Heart left ventricle (tissue), 16 donors: ENCODE measurements around the gene ALDH3A2. TPM values are rescaled to one million over a fixed set of nuclear protein-coding genes. Genes with fewer than 3 reads are reported as not detected.
"Not testable (repeated sequence)": the region's sequence is repeated elsewhere in the genome, so short reads cannot be mapped to it uniquely, and the experiment has no call there.

Source experiments
- ATAC-seq, 4 donors: fragments of 200-7000 bp; cut with Tn5 transposase; one replicate each; pipeline ENCODE4 v1.9.1; 2020 to 2022; ENCODE audit warnings: moderate library complexity in 4 of 4, mild to moderate bottlenecking in 3 of 4, moderate number of reproducible peaks in 1 of 4
- DNase-seq, 5 donors: peaks; one replicate each; pipeline ENCODE4 v3.0.0-alpha.2; 2020
- H3K27ac ChIP-seq, 12 donors: fragments of 200-600 bp; sonication (generic) in 4 of 12; one replicate each; pipeline versions ENCODE4 v1.5.0 to v1.8.0; 2016 to 2022; ENCODE audit warnings: mild to moderate bottlenecking in 2 of 12
- H3K27me3 ChIP-seq, 9 donors: fragments of 200-600 bp; sonication (generic) in 2 of 9; one replicate each; pipeline versions ENCODE4 v1.5.1 to v1.8.0; 2016 to 2022; ENCODE audit warnings: mild to moderate bottlenecking in 3 of 9
- H3K36me3 ChIP-seq, 9 donors: fragments of 200-600 bp; sonication (generic) in 2 of 9; one replicate each; pipeline versions ENCODE4 v1.5.0 to v1.8.0; 2018 to 2022; ENCODE audit warnings: mild to moderate bottlenecking in 2 of 9
- H3K4me1 ChIP-seq, 12 donors: fragments of 200-600 bp; sonication (generic) in 4 of 12; one replicate each; pipeline versions ENCODE4 v1.5.0 to v1.8.0; 2016 to 2022; ENCODE audit warnings: mild to moderate bottlenecking in 3 of 12
- H3K4me3 ChIP-seq, 12 donors: fragments of 200-600 bp; sonication (generic) in 4 of 12; one replicate each; pipeline versions ENCODE4 v1.5.0 to v1.8.0; 2017 to 2022; ENCODE audit warnings: mild to moderate bottlenecking in 9 of 12, moderate library complexity in 4 of 12
- H3K9me3 ChIP-seq, 12 donors: fragments of 200-600 bp; sonication (generic) in 4 of 12; one replicate each; pipeline versions ENCODE4 v1.5.0 to v1.8.0; 2016 to 2022; ENCODE audit warnings: mild to moderate bottlenecking in 1 of 12
- POLR2A ChIP-seq, 2 donors: fragments of 450-650 bp; IDR thresholded peaks; one replicate each; pipeline ENCODE4 v1.6.1; 2017; ENCODE audit warnings: antibody characterized with exemption in 2 of 2, mild to moderate bottlenecking in 2 of 2, moderate library complexity in 2 of 2
- WGBS, 4 donors: extraction: QIAGEN DNeasy Blood & Tissue Kit in 2 of 4; methylation state at CpG; one replicate each; pipeline versions ENCODE4 v1.1.5 to v1.1.7; 2013 to 2018; 5-methylcytosine and 5-hydroxymethylcytosine counted together
- intact Hi-C, 10 donors: fragments of 100-400 bp; cut with DNase I; formaldehyde crosslinking; loops; one replicate each; pipeline versions ENCODE4 v1.11.1 to v1.14.2; 2022
- polyA plus RNA-seq, 2 donors: library from polyadenylated mRNA; stranded (reverse); fragments of 200-250 nt; gene quantifications; one replicate each; pipeline ENCODE4 v1.2.3, GENCODE V29; 2013
- total RNA-seq, 9 donors: library from RNA; depleted of rRNA in 2 of 9; stranded (reverse); fragments of >200 nt in 2 of 9; fragmentation: NEBNext Ultra II Directional in 3 of 9; extraction: Animal tissue kit (Norgen Biotek cat#: 25700) in 3 of 9; gene quantifications; one replicate each; pipeline versions ENCODE4 v1.1.0 to v1.2.4, GENCODE V29; 2016 to 2023
- TF ChIP-seq, protein P1 (sequence below), 12 donors: fragments of 200-600 bp; sonication (generic) in 4 of 12; IDR thresholded peaks; one replicate each; pipeline versions ENCODE4 v1.5.0 to v1.8.0; 2018 to 2022; ENCODE audit warnings: antibody characterized with exemption in 12 of 12, mild to moderate bottlenecking in 5 of 12
- donor health status: ischemic (EF 13 %, LVEDD 7.1; RV severe dilation, severe dysfunction).
- donor health status: healthy with polysubstance abuse.
- donor health status: DM: no; HTN: yes; CAD: no.
- donor health status: DM: no; HTN: no; CAD: no.
- donor health status: ischemic (EF 25% LVEDD 6.9; RV normal size, moderate dysfunction).
- donor health status: ischemic (EF 25% LVEDD 5.7; RV mildly dilated, moderate dysfunction).
- donor health status: healthy.
- donor health status: DM: yes; HTN: yes; CAD: no.
- donor health status: ischemic (EF 35%, LVEDD 5.7; RV mildly dilated, moderate dysfunction).
- donor health status: nonischemic (EF 11% LVEDD 7.7; RV severe dilation, severe dysfunction).
- donor health status: DM: yes; HTN: yes; CAD: no.
- donor health status: PGD.
- donor health status: ischemic (EF 29% LVEDD 5.4; RV normal size, mild dysfunction).
- donor health status: nonischemic (EF 23%, LVEDD 6.1; RV moderate dilation, normal function).

Gene ALDH3A2
- total and polyA plus RNA-seq, 11 donors = 25.7 to 129 (median 71.8) TPM

DNA sequence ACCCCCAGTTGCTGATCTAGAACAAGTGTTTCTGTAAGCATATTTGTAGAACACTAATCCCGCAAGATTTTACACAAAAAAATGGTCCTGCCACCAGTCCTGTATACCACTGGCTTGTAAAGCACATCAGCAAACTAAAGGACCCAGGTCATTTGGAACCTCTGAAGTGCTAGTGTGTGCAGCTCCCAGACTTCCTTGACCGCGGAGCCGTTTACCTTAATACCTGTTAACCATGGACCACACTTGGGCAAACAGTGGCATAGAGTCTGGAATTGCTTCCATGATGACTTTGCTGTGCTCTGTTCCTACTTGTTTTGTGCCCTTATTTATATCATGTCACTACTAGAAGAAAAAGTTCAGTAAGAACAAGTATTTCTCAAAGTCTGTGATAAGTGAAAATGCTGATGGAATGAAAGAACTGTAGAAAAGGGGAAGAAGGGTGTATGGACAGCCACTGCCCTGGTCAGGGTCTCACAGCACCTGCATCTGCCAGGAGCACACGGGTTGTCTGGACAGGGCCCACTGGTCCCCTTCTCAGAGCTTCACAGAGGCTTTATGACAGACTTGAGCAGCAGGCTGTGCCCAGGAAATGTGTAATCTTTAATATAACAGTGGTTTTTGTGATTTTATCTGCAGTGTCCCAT, 29.3 kb downstream of the ALDH3A2 start:
- DNase-seq (no peak), ATAC-seq (no peak)
- Histone ChIP-seq H3K36me3 (peaks cover 0 to 65% (median 45%) of the 10 kb centered on the region in 9 donors), H3K27me3 (no peaks in the 10 kb centered on the region), H3K9me3 (no peaks in the 10 kb centered on the region), H3K4me1 (peaks cover 0 to 13% (median 0%) of the 10 kb centered on the region in 12 donors), H3K4me3 (no peak overlapping the region), H3K27ac (no peak overlapping the region)
- intact Hi-C loops = loop anchor here in 1 of 10 donors (10.0 kb wide), 1 partner anchor 77 kb away; no protein-coding TSS in a partner anchor
- TF ChIP-seq, protein P1, sequence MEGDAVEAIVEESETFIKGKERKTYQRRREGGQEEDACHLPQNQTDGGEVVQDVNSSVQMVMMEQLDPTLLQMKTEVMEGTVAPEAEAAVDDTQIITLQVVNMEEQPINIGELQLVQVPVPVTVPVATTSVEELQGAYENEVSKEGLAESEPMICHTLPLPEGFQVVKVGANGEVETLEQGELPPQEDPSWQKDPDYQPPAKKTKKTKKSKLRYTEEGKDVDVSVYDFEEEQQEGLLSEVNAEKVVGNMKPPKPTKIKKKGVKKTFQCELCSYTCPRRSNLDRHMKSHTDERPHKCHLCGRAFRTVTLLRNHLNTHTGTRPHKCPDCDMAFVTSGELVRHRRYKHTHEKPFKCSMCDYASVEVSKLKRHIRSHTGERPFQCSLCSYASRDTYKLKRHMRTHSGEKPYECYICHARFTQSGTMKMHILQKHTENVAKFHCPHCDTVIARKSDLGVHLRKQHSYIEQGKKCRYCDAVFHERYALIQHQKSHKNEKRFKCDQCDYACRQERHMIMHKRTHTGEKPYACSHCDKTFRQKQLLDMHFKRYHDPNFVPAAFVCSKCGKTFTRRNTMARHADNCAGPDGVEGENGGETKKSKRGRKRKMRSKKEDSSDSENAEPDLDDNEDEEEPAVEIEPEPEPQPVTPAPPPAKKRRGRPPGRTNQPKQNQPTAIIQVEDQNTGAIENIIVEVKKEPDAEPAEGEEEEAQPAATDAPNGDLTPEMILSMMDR (IDR thresholded peaks at IDR 0.05) = no peak
- no peak for TF ChIP-seq POLR2A (IDR thresholded peaks at IDR 0.05)
- WGBS, 4 donors = 90 to 99% (median 97%) methylated on average over 5 of the region's 5 CpGs

DNA sequence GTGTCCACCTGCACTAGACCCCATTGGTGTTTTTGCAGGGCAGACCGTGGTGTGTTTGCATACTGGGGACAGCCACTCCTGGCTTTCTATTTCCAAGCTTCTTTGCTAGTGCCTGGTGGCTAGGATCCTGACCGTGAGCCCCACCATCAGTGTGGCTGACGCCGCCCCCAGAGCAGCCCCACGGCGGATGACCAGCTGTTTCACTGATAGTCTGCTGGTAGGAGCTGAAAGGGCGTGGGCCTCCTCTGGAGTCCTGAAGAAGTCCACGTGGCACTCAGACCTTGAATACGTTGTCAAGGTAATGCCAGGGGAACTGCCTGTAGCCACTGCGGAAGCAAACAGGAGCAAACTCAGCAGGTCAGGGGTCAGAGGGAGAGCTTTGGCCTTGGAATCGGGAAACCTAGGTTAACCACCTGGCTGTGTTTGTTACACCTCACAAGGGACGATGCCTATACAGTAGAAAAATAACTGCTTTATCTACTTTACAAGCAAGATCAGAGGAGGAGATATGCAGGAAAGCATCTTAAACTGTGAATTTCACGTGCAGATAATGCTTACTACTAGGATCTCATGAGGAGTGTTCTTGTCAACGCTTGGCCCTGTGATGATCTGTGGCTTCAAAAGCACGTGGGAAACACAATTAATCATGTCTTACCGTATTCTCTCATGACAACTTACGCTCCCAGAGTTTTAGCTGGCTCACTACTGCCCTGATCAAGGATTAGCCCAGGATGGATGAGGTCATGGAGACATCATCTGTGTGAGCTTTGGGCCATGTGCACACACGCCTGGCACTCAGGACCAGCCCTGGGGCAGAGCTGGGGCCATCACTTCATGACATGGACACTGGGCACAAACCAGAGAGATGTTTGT, 30.3 kb downstream of the ALDH3A2 start:
- ATAC-seq (peak in 1 of 4 donors; percentile 18), DNase-seq (no peak)
- H3K27ac ChIP-seq = no peak overlapping the region
- H3K4me3 ChIP-seq = no peak overlapping the region
- no peaks in the 10 kb centered on the region for H3K9me3 ChIP-seq
- no peaks in the 10 kb centered on the region for H3K27me3 ChIP-seq
- intact Hi-C loops = loop anchor here in 1 of 10 donors (10.0 kb wide), 1 partner anchor 76 kb away; no protein-coding TSS in a partner anchor
- 82 to 86% (median 85%) methylated on average over 13 to 18 of the region's 18 CpGs for WGBS, 4 donors
- peaks cover 0 to 5% (median 0%) of the 10 kb centered on the region in 12 donors for H3K4me1 ChIP-seq
- peaks cover 0 to 55% (median 41%) of the 10 kb centered on the region in 9 donors for H3K36me3 ChIP-seq
- no peak for TF ChIP-seq POLR2A (IDR thresholded peaks at IDR 0.05)
- TF ChIP-seq, protein P1 (IDR thresholded peaks at IDR 0.05) = no peak

DNA sequence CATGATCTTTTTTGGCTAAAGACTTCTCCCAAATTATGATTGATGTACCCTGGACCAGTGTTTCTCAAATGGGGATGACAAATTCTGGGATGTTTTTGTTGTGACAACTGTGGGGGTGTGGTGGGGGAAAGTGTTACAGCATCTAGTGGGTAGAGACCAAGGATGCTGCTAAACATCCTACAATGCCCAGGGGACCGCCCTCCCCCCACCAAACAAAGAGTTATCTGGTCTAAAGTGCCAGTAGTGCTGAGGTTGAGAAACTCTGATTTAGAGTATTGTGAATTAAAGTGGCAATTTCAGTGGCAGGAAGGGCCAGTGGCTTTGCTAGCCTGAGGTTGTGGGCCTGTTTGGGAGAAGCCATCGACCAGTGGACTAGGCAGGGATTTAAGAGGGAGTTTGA, 34.6 kb downstream of the ALDH3A2 start:
- H3K4me1 ChIP-seq = no peaks in the 10 kb centered on the region
- intact Hi-C loops = no loop called here

DNA sequence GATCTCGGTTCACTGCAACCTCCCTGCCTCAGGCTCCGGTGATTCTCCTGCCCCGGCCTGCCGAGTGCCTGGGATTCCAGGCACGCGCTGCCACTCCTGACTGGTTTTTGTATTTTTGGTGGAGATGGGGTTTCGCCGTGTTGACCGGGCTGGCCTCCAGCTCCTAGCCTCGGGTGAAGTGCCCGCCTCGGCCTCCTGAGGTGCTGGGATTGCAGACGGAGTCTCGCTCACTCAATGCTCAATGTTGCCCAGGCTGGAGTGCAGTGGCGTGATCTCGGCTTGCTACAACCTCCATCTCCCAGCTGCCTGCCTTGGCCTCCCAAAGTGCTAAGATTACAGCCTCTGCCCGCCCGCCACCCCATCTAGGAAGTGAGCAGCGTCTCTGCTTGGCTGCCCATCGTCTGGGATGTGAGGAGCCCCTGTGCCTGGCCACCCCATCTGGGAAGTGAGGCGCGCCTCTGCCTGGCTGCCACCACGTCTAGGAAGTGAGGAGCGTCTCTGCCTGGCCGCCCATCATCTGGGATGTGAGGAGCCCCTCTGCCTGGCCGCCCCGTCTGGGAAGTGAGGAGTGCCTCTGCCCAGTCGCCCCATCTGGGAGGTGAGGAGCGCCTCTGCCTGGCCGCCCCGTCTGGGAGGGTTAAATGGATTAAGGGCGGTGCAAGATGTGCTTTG, 36.5 kb downstream of the ALDH3A2 start:
- H3K4me1 ChIP-seq, H3K4me3 ChIP-seq, H3K27ac ChIP-seq, ATAC-seq, H3K27me3 ChIP-seq, H3K36me3 ChIP-seq, H3K9me3 ChIP-seq, DNase-seq, intact Hi-C loops: not testable (repeated sequence)
- WGBS, 4 donors = 92 to 95% (median 93%) methylated on average over 24 to 32 of the region's 32 CpGs

More for the DNA sequence above, 34.6 kb downstream of the ALDH3A2 start:
- no peak for DNase-seq
- no peak for TF ChIP-seq POLR2A (IDR thresholded peaks at IDR 0.05)
- TF ChIP-seq, protein P1 (IDR thresholded peaks at IDR 0.05) = no peak
- Histone ChIP-seq H3K27me3 (no peaks in the 10 kb centered on the region), H3K36me3 (peaks cover 0 to 18% (median 8%) of the 10 kb centered on the region in 9 donors), H3K4me3 (no peak overlapping the region), H3K9me3 (no peaks in the 10 kb centered on the region), H3K27ac (no peak overlapping the region)
- 81 to 91% (median 89%) methylated on average over 2 of the region's 2 CpGs for WGBS, 4 donors
- no peak for ATAC-seq
